HEK293T (cell line): Measurements from ENCODE around the gene SPDYE3.
"Not testable (repeated sequence)": the region's sequence is repeated elsewhere in the genome, so short reads cannot be mapped to it uniquely, and the experiment has no call there.

Experiments
- BHLHE40 ChIP-seq: fragments of 450-650 bp; IDR thresholded peaks from 2 replicates; pipeline ENCODE4 v1.6.1; 2016; ENCODE audit warnings: mild to moderate bottlenecking, moderate library complexity, borderline replicate concordance
- CTBP1 ChIP-seq: fragments of 450-650 bp; IDR thresholded peaks from 2 replicates; pipeline ENCODE4 v1.6.1; 2016; ENCODE audit warnings: borderline replicate concordance
- ELF4 ChIP-seq: fragments of 450-650 bp; IDR thresholded peaks from 2 replicates; pipeline ENCODE4 v1.6.1; 2017; ENCODE audit warnings: antibody characterized with exemption
- FOXA1 ChIP-seq: fragments of 450-650 bp; IDR thresholded peaks from 2 replicates; pipeline ENCODE4 v1.6.1; 2016; ENCODE audit warnings: mild to moderate bottlenecking
- FOXK2 ChIP-seq: fragments of 450-650 bp; IDR thresholded peaks from 2 replicates; pipeline ENCODE4 v1.6.1; 2016; ENCODE audit warnings: mild to moderate bottlenecking
- FOXM1 ChIP-seq: fragments of 450-650 bp; IDR thresholded peaks from 2 replicates; pipeline ENCODE4 v1.6.1; 2017; ENCODE audit warnings: mild to moderate bottlenecking, borderline replicate concordance
- HDGF ChIP-seq: fragments of 450-650 bp; IDR thresholded peaks from 2 replicates; pipeline ENCODE4 v1.6.1; 2017; ENCODE audit warnings: antibody characterized with exemption, borderline replicate concordance
- NFRKB ChIP-seq: fragments of 450-650 bp; IDR thresholded peaks from 2 replicates; pipeline ENCODE4 v1.6.1; 2016; ENCODE audit warnings: mild to moderate bottlenecking, moderate library complexity
- SP1 ChIP-seq: fragments of 450-650 bp; IDR thresholded peaks from 2 replicates; pipeline ENCODE4 v1.6.1; 2017
- SUZ12 ChIP-seq: fragments of 450-650 bp; IDR thresholded peaks from 2 replicates; pipeline ENCODE4 v1.6.1; 2016; ENCODE audit warnings: mild to moderate bottlenecking
- TARDBP ChIP-seq: fragments of 450-650 bp; IDR thresholded peaks from 2 replicates; pipeline ENCODE4 v1.6.1; 2016
- ZNF384 ChIP-seq: fragments of 450-650 bp; IDR thresholded peaks from 2 replicates; pipeline ENCODE4 v1.6.1; 2016

DNA sequence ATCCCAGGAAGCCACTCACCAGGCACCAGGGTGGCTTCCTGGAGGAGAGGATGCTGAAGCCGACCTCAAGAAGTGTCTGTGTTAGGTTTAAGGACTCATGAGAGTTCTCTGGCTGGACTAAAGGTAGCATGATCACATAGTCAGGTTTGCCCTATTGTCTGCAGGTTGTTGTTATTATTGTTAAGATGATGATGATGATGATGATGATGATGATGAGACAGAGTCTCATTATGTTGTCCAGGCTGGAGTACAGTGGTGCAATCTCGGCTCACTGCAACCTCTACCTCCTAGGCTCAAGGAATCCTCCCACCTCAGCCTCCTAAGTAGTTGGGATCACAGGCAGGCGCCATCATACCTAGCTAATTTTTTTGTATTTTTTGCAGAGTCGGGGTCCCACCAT lies 43.3 kb upstream of the SPDYE3 start:
- not testable (repeated sequence) for TF ChIP-seq SUZ12, ZNF384, FOXA1, BHLHE40, CTBP1, ELF4, FOXM1, FOXK2, TARDBP, NFRKB, HDGF, SP1
